BJ (cell line): ENCODE results near the gene ANKRD23. TPM values are rescaled to one million over a fixed set of nuclear protein-coding genes. Genes with fewer than 3 reads are reported as not detected.

Source experiments
- CTCF ChIA-PET: fragments of 350-600 bp; formaldehyde crosslinking; extraction: SDS; loops from one replicate; lab custom pipeline; 2021; ENCODE audit warnings: antibody characterized with exemption, inconsistent platforms; lab: Yijun Ruan, JAX
- POLR2A ChIA-PET: fragments of 300-600 bp; sonication (Branson Sonifier 250); formaldehyde crosslinking; extraction: SDS; loops from one replicate; lab custom pipeline; 2021; ENCODE audit warnings: antibody characterized with exemption; lab: Charles Lee
- DNase-seq: peaks from one replicate; pipeline ENCODE4 v3.0.0-alpha.2; 2011; ENCODE audit warnings: low read depth
- H3K27me3 ChIP-seq: 2 replicates; pipeline ENCODE4 v1.6.0; 2011; ENCODE audit warnings: low read length; ENCODE audit not compliant: control insufficient read depth, insufficient read depth
- H3K36me3 ChIP-seq: 2 replicates; pipeline ENCODE4 v1.5.1; 2011; ENCODE audit warnings: low read length; ENCODE audit not compliant: control insufficient read depth, insufficient read depth
- H3K4me3 ChIP-seq: 2 replicates; pipeline ENCODE4 v1.5.1; 2011; ENCODE audit warnings: low read depth, mild to moderate bottlenecking, control low read depth, low read length
- polyA plus RNA-seq: library from polyadenylated mRNA; depleted of rRNA; stranded (reverse); fragments of >200 nt; gene quantifications from 2 replicates; pipeline ENCODE4 v1.2.3, GENCODE V29; 2011
- TF ChIP-seq, protein P1 (sequence below): IDR thresholded peaks from 2 replicates; pipeline ENCODE4 v1.5.1; 2011; ENCODE audit warnings: low read depth, mild to moderate bottlenecking, control low read depth, inconsistent platforms, low read length, moderate library complexity; ENCODE audit not compliant: insufficient read depth

Gene ANKRD23
- polyA plus RNA-seq, 1 experiment = 1.4 TPM

DNA sequence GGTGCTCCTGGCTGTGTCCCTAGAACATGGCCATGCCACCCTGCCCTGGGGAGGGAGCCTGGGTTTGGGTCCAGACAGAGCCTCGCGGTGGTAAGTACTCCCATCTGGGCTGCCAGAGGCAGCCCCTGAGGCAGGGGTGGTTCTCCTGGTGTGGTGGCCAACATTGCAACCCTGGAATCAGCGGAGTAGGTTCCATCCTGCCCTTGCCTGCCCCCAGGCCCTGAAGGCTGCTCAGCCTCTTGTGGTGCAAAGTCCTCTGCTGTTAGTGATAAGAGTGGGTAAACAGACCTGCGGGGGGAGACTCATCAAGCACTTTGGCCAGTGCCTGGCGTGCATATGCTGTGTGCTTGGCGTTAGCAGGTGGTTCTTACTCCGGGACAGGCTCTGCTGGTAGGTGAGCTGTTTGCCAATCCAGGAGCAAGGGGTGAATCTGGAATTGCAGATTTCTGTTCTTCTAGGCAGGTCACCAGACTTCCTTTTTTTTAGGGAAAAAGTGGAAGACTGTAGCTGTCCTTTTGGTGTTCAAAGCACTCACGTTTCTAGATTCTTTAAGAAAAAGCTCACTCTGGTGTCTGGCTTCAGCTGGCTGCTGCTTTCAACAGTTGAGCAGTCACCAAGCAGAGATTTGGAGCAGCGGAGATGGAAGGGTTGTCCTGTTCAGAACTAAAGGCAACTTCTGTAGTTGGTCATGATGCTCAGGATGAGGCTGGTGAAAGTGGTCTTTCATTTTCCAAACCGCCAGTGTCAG lies 24.5 kb downstream of the ANKRD23 start:
- CTCF ChIA-PET = interaction anchor here (0.6 kb wide), 2 partner anchors 14 to 553 kb away, joined by 3 read pairs; no protein-coding TSS in a partner anchor
- peaks cover 2% of the 10 kb centered on the region for H3K36me3 ChIP-seq
- no peak for DNase-seq
- POLR2A ChIA-PET = no interaction called here
- no peak overlapping the region for H3K4me3 ChIP-seq
- H3K27me3 ChIP-seq = no peaks in the 10 kb centered on the region
- TF ChIP-seq, protein P1, sequence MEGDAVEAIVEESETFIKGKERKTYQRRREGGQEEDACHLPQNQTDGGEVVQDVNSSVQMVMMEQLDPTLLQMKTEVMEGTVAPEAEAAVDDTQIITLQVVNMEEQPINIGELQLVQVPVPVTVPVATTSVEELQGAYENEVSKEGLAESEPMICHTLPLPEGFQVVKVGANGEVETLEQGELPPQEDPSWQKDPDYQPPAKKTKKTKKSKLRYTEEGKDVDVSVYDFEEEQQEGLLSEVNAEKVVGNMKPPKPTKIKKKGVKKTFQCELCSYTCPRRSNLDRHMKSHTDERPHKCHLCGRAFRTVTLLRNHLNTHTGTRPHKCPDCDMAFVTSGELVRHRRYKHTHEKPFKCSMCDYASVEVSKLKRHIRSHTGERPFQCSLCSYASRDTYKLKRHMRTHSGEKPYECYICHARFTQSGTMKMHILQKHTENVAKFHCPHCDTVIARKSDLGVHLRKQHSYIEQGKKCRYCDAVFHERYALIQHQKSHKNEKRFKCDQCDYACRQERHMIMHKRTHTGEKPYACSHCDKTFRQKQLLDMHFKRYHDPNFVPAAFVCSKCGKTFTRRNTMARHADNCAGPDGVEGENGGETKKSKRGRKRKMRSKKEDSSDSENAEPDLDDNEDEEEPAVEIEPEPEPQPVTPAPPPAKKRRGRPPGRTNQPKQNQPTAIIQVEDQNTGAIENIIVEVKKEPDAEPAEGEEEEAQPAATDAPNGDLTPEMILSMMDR = no peak

GRCh38 chr2:96817882-96818281 lies 25.9 kb downstream of the ANKRD23 start:
- TF ChIP-seq, protein P1 = no peak
- ChIA-PET POLR2A (no interaction called here), CTCF (interaction anchor here (1.2 to 1.3 kb wide), 2 partner anchors 39 to 133 kb away, joined by 4 to 5 read pairs; partner anchors contain the start of gene ANKRD39)
- Histone ChIP-seq H3K27me3 (no peaks in the 10 kb centered on the region), H3K4me3 (no peak overlapping the region), H3K36me3 (peaks cover 2% of the 10 kb centered on the region)
- DNase-seq = no peak

GRCh38 chr2:96816836-96817702 lies 26.8 kb downstream of the ANKRD23 start:
- no peak for DNase-seq
- no peaks in the 10 kb centered on the region for H3K27me3 ChIP-seq
- POLR2A ChIA-PET = no interaction called here
- CTCF ChIA-PET = interaction anchor here (0.9 to 1.6 kb wide), 8 partner anchors 8 to 183 kb away, joined by 3 to 5 read pairs (median 4); partner anchors contain the start of gene ANKRD39
- peaks cover 2% of the 10 kb centered on the region for H3K36me3 ChIP-seq
- H3K4me3 ChIP-seq = peak overlapping the region; percentile 59
- TF ChIP-seq, protein P1 = no peak

- peak; percentile 48 for DNase-seq
- H3K4me3 ChIP-seq = peak within 1 kb of the TSS; percentile 59
- ChIA-PET CTCF (interaction anchor here (0.6 to 1.9 kb wide), 9 partner anchors 9 to 182 kb away, joined by 3 to 5 read pairs (median 4); partner anchors contain the start of gene ANKRD39), POLR2A (interaction anchor here (0.7 kb wide), 1 partner anchor 11 kb away, joined by 3 read pairs; no protein-coding TSS in a partner anchor)
- H3K36me3 ChIP-seq = peaks cover 2% of the 10 kb centered on the region
- TF ChIP-seq, protein P1 = peak; percentile 53
- H3K27me3 ChIP-seq = no peaks in the 10 kb centered on the region
Observed at GRCh38 chr2:96816127-96816835, 27.5 kb downstream of the ANKRD23 start, which contains the start of gene CNNM3. CNNM3 (plus strand) TSS chr2:96816268; CDS start chr2:96816278, 10 bp downstream.
